Activated CD4-positive, alpha-beta T cell treated with anti-CD3 and anti-CD28 coated beads, Interleukin-2, amount 50 U/mL, for 48 hours (primary cell): ENCODE results near the gene IRS1.

Source experiments
- DNase-seq, 2 experiments: peaks; one replicate each; pipeline ENCODE4 v3.0.0-alpha.2; 2020

Gene IRS1

DNA sequence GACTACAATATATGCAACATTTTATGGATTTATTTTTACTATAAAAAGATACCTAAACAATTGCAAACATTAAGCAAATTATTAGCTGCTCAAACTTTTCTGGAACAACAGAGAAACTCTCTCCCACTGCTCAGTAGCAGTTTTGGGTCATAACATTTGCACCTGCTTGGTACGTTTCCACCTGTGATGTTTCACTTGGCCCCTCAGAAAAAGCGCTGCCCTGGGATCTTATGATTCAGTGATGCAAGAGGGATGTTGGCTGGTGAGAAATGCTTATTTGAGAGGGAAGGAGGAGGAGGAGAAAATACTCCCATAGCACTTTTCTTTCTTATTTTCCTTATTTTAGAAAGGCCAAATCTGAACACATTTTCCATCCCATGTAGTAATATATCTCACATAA is 9.2 kb downstream of the IRS1 start:
- DNase-seq: no peak

DNA sequence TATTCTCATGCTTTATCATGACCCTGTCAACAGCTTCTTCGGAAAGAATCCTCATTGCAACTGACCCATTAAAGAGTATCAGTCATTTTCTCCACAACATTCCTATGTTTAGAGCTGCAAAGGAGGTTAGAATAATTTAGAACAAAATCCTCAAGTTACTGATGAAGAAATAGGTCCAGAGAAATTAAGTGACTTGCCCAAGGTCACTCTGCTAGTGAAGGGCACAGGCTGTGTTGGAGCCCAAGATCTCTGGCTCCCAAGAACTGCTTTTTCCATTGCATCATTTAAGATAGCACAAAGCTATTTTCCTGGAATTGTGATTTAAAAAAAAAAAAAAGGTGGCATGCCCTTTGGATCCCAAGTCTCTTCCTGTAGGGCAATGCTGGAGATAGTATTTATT is 9.6 kb downstream of the IRS1 start:
- DNase-seq: no peak

DNA sequence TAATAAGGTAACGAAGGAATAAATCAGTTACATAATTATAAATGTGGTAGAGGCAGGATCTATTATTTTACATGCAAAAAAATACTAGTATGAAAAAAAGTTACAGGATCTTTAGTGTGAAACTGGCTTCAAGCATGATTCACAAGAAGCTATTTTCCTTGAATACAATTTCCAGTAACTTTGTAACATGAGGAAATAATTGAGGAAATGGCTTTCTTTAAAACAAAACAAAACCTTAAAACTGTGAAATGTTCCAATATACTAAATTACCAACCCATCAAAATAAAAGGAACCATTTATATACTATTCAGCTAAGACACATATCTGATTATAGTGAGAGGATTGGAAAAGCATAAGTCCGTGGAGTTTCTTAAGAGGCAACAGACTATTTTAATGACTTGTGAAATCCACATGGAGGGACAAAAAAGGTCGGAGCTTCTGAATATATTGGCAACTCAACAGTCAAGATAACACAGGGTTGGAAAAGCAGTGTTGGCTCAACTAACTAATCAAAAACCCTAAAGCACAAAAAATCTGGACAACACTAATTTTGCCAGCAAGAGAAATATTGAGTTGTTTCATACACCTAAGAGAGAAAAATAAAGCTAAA is 10.6 kb downstream of the IRS1 start:
- no peak for DNase-seq

DNA sequence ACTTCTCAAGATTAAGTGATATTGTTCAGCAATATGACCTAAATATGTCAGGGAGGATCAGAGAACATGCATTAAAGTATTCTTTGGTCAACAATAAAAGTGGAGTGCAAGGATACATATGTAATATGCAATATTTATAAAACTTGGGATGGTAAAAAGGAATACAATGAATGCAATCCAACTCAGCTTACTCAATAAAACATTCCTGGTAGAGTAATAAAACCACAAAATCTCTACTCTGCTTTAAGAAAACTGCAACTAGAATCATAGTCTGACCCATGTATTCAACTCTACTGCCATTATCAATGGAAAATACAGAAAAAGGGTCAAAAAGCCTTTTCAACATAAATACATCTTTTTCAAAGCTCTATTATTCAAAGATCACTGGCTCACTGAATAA is 11.6 kb downstream of the IRS1 start:
- no peak for DNase-seq

DNA sequence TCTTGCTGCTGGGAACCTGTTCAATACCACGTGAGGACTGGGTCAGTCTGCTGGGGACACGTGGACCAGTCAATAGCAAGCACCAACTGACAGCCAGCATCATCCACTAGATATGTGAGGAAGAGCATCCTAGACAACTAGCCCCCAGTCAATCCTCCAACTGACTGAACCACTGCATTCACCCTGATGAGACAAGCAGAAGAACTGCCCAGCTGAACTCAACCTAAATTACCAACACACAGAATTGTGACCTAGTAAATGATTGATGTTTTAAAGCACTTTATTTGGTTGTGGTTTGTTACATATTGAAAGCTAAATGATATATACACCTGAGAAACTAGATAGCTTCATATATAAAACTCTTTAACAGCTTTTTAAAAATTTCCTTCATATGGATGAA is 15.7 kb downstream of the IRS1 start:
- no peak for DNase-seq

DNA sequence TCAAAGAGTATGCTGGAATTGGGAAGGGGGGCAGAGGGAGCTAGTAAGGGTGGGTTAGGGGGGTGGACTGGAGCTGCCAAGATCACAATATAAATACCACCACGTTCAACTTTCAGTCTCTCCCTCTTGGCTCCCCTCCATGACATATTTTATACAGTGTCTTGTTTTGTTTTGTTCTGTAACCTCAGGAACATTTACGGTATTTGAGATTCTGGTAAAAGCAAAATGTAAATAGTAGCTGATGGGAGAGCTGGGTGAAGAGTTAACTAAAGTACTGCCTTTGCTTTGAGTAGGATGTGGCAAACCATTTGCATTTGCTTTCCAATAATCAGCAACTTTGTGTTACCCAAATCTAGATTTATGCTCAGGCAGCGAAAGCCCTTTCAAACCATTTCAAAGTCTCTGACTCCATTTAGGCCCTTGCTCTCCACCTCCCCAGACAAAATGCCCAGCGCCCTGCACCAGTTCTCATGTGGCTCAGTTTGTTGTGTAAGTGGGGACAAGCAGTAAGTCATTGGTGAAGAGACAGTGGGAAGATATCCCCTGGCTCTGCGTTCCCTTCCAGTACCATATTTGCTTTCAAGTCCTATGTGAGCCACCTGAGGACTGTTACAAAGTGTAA is 17.4 kb downstream of the IRS1 start:
- no peak for DNase-seq

DNA sequence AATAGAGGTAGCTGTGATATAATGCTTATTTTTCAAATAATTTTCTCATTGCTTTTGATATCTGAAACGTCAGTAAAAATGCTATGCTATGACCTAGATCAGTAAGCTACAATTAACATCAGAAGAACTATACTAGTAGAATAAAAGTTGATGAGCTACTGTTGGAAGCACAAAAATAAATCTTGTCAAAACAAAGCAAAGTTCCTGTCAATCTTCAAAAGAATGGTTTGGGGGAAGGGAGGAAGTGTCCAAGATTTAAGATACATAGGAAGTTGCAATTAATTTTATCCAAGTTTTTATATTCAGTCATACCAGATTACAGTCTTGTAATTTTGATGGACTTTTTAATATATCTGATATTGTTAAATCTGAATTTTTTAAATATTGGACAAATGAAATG is 19.2 kb downstream of the IRS1 start:
- no peak for DNase-seq

DNA sequence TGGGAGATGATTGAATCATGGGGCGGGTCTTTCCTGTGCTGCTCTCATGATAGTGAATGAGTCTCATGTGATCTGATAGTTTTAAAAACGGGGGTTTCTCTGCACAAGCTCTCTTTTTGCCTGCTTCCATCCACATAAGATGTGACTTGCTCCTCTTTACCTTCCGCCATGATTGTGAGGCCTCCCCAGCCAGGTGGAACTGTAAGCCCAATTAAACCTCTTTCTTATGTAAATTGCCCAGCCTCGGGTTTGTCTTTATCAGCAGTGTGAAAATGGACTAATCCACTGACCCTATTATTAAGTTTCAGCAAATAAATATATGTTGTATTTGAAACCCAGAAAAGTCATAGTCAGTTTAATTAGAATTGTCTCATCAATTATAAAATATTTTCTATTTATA is 22.0 kb downstream of the IRS1 start:
- no peak for DNase-seq

DNA sequence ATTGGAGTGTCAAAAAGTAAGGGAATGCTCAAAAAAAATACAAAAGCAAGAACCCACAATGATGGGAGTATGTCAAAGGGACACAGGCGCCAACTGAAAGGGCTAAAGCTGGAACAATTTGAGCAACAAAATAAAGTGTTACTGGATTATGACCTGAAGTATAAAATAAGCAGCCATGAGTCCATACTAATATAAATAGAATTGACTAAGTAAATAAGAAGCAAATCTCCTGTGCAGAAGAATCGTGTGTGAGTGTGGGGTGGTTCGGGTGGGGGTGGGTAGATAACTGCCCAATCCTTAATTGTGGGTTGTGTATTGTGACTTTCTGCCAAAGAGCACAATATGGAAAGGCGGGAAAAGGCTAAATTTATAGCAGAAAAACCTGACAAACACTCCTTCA is 23.5 kb downstream of the IRS1 start:
- no peak for DNase-seq

DNA sequence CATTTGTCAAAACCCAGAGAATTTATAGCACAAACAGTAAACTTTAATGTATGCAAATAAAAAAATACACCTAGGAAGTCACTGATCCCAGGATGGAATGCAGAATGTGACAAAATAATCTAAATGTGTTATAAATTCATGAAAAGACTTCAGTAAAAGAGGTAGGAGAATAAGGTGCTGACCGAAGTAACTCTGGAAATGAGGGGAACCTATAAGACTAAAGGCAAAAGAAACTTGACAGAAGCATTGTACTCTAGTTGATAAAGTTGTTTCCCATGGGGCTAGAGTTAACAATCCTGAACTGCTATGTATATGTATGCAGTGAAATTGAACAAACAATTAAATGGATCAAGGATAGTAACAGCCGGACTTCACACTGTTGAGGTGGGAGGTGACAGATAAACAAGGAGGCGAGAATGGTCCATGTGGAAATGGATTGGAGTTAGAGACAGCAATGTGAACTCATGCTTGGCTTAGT is 24.5 kb downstream of the IRS1 start:
- DNase-seq: no peak

DNA sequence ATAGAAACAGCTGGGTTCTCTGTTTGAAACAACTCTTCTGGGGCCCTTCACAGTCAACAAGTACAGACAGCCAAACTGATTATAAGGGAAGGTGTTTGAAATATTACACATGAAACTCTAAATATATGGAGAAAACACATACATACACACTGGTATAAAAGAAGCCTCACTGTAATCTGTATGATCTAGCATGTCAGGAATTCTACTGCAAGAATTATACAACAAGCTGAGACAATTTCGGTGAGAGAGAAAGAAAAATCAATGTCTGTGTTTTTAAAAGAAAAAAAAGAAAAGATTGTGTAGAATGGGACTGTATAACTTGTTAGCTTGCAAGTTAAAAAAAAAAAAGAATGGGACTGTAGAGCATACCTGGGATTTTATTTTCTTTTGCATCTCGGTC is 26.3 kb downstream of the IRS1 start:
- DNase-seq: no peak

DNA sequence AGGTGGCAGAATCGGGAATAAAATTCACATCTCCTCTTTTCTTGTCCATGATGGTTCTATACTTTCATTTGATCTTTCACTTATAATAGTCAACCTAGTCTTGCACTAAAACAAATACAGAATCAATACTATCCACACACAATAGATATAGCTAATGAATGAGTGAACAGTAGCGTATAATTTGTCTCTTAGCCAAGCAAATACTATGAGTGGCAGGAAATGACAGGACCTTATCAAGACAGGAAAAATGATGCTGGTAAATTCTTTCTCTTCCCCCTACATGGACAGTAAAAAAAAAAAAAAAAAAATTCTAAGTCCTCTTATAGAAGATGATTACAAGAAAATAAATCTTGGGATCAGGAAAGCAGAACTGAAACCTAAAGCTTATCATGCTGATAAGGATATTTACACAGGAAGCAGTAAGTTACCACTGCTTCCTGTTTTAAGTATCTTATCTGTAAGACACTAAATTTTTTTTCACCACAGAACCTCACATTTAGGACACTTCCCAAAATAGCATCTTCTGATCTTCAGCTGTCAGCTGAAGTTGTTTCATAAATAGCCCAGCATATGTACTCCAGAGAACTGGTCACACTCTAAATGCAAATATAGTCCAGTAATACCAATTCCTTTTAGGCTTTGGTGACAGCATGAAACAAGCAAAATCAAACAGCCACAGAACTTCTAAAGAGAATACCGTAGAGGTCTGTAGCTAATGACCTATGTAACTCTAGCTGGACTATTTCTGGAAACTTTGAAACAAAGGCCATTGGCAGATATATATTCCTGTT is 27.0 kb downstream of the IRS1 start:
- DNase-seq: no peak

DNA sequence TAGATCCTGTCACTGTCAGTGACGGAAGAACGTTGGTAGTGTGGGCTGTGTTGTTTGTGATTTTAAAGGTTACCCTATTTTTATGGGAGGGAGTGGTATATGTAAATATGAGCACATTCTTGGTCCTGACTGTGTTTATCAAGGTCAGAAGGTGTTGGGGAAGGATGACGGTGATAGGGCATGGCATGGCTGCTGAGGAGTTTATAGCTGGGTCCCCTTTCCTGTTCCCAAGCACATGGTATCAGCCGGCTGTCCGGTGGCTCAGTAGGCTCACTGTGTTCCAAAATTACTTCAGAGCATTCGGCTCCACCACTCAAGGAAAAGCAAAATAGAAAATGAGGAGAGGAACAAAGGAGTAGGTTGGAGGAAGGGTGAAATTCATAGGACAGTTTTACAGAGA is 28.6 kb downstream of the IRS1 start:
- DNase-seq: no peak

DNA sequence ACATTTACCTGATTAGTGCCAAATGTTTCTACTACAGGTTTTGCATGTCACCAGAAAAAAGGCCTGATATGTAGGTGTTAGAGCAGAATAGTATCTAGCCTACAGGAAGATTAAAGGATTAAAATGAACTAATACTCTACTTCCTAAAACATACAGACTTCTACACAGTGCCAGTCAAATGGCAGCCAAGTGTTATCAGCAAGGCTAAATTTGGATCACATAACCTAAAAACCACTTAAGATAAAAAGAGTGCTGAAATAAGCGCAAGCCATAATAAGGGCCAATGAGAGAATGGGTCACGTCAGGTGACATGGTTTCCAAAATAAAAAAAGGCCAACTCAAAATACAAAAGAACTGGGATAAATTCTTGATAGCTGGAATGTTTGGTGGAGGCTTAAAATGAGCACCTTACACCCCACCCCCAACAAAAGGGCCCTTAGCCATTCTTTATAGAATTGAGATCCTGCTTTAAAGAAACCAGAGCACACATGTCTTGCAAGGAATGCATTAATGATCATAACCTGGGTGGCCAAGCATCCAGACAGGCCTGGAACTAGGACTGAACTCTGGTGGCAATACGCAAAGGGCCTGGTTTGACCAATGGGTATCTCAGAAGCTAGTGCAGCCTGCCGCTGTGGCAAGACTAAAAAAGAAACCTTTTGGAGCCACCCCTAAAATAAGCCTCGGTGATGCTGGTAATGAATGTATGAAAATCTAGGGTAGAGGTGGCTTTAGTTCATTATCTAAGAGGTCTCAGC is 32.4 kb downstream of the IRS1 start:
- no peak for DNase-seq

DNA sequence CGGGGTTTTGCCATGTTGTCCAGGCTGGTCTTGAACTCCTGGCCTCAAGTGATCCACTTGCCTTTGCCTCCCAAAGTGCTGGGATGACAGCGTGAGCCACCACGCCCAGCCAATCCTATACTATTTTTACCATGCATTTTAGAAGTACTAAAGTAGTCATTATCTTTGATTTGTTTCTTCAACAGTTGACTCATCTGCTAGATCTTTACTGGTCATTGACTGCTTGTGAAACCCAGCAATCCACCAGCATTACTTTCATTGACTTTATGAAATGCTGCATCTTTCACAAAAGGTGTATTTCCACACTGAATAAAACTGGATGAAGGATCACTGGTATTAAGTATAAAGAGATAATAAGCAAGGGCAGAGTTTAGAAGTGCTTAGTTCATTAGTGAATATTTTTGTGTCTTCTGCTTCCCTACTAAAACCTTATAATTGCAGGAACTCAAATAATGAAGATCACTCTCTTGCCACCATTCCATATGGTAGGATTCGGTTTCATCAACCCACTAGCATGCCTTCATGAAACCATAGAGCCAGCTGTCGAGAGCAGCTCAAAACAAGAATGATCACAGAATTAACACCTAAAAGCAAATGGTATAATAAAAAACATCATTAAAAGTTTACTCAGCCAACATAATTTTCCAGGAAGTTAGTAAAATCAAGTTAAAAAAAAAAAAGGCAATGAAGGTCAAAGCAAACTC is 33.1 kb downstream of the IRS1 start:
- DNase-seq: no peak

DNA sequence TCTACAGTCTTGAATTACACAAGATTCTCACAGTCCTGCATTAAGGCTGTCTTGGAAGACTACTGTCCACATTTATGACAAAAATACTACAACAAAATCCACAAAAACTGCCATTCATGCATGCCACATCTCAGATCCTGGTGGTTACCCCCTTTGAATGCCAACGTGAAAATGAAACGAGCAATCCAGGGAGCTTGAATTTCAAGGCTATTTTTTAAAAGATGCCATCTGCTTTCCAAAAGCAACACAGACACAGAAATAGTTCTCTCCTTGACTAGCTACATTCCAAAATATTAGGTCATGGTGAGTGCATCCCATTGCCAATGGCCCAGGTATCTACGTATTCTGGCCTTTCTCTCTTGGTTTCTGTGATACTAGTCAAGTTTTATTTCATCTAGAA is 36.3 kb downstream of the IRS1 start:
- DNase-seq: no peak

DNA sequence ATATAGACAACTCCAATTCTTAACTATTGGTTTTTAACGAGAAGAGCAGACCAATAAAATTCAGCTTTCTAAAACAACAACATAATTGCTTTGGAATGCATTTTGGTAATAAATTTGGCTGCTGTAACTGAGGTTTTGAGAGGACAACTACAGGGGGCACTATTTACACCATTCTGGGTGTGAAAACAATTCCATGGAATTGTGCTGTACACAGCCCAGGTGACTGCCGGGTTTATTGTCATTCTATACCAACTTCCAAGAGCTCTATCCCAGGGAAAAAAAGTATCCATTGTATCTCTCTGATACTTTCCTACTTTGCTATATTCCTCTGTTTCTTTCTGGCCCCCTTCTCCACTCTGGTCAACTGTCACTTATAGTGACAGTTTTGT is 38.4 kb downstream of the IRS1 start:
- DNase-seq: no peak

DNA sequence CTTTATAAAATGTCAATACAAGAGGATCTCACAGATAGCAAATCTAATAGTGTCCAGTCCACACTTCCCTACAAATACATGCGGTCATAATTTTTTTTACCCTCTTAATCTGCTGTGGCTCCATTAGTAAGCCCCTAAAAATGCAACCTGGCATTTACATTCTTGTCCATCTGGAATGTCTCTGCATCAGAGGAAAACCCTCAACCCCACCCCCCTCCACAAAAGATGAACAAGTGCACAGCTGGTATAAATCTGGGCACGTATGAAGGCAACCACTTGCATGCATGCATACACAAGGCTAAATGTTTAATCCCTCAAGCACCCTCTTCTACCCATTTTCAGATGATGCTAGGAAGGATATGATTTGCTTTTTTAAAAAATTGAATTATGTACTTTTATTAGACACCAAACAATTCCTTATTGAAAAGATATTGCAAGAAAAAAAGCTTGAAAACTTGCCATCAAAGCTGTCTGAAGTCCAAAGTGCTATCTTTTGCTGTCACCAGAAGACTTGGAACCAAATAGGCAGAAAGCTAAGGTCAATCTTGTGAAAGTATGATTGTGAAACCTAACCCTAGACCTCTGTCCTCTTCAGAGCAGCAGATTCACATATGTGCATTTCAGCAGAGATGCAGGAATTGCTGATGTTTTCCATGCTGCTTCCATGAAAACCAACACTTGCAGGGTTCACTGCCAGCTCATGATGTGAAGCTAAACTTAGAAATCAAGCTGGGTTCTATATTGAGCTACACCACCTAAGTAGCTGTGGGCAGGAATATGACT is 39.0 kb downstream of the IRS1 start:
- no peak for DNase-seq

DNA sequence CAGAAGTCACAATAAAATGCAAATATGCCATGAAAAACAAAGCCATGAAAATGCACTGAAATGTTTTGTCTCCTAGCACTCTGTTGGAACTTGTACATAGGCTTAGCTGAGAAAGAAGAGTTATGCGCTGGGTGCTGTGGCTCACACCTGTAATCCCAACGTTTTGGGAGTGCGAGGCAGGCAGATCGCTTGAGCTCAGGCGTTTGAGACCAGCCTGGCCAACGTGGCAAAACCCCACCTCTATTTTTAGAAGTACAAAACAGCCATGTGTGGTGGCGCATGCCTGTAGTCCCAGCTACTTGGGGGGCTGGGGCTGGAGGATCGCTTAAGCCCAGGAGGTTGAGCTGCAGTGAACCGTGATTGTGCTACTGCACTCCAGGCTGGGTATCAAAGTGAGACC is 39.9 kb downstream of the IRS1 start:
- DNase-seq: no peak

DNA sequence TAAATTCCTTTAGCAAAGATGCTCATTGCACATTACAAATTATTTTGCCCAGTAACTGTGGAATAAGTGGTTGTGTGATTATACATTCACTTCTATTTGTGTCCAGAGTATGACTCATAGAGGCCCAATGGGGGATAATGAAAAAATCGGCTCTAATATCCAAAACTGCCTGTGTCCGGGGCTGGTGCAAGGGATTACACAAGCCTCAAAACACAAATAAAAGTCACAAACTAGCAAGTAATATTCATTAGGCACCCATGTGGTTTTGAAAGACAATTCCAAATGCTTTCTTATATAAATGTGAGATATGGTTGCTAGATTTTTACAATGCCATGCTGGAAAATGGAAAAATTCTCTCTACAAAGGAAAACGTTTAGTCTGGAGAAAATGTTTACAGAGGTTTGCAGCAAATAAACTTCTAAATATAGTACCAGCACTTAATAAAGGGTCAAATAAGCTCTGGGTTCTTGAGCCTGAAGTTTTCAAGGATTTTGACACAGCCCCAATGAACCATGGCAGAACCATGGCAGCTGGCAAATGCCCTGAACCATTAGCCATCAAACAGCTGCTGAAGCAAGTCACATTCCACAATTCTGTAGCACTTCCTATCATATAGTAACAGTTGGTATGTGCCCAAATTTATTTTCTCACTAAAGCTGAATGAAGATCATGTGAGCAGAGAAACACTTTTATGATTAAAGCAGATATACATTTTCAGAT is 40.5 kb downstream of the IRS1 start:
- no peak for DNase-seq

DNA sequence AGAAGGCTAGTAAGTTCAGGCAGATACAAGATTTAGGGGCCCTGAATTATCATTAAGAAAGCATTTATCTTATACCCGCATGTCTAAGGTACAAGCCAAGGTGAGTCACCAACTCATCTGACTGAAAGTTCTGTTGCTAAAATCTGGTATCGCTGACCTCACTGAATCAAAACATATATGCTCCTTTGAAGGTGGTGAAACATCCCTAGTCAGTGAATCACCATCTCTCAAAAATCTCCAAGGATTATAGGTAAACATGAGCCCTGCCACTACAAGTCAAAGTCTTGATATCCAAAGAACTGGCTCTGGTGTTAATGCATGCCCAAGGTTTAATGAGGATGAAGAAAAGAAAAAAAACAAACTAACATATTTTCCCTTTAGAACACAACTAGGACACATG is 43.5 kb downstream of the IRS1 start:
- no peak for DNase-seq

DNA sequence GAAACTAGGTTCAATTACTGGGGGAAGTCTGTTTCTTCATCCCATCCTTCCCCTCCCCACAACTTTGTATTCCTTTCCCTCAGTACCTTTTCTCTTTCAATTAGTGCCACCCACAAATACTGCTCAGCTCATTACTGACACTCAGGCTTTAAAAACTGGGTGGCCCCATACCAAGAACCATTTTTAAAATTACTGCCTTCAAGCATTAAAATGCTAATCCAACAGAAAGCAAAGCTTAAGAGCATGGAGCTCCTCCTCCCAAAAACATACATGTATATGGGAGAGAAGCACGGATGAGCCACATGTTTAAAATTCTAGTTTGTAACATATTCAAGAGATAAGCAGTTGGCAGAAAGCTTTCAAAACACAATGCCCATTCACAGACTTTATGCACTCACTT is 44.0 kb downstream of the IRS1 start:
- DNase-seq: no peak
